Measurements from ENCODE around the gene LPP. TPM values are rescaled to one million over a fixed set of nuclear protein-coding genes. Genes with fewer than 3 reads are reported as not detected.

LPP gene
- total RNA-seq, 1 experiment from 2014 or later: 120 TPM

DNA sequence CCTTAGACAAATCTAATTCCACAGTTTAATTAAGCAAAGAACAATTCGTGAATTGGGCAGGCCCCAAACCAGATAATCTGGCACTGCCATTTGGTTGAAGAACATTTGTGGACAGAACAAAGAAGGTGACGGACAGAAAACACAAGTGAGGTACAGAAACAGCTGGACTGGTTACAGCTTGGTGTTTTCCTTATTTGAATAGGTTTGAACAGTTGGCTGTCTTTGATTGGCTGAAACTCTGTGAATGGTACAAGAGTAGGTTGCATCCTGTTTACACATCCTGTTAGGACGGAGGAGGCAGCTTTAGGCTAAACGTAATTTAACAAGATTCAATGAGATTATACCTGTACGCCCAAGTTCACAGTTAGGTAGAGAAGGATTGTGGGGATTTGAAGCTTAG lies 114.4 kb downstream of the LPP start:
- Histone ChIP-seq H3K4me3 (ENCODE audit: low read depth, low read length) (no peak overlapping the region), H3K4me1 (peaks cover 85% of the 10 kb centered on the region), H3K9me3 (no peaks in the 10 kb centered on the region), H3K27me3 (replicated peaks; ENCODE audit: control insufficient read depth, insufficient read depth, low read length) (no peaks in the 10 kb centered on the region), H3K36me3 (ENCODE audit: control insufficient read depth, insufficient read depth, low read length) (peaks cover 1% of the 10 kb centered on the region; the same call in 1 of the 2 replicates)
- Mint-ChIP-seq H3K27ac (ENCODE audit: unreplicated experiment) (no peak overlapping the region), H3K4me3 (ENCODE audit: unreplicated experiment) (peak overlapping the region; percentile 34), H3K9me3 (ENCODE audit: unreplicated experiment) (no peaks in the 10 kb centered on the region), H3K4me1 (ENCODE audit: low read depth, unreplicated experiment) (peaks cover 34% of the 10 kb centered on the region), H3K36me3 (ENCODE audit: insufficient read depth, unreplicated experiment) (peaks cover 16% of the 10 kb centered on the region), H3K27me3 (ENCODE audit: insufficient read depth, unreplicated experiment) (no peaks in the 10 kb centered on the region)
- TF ChIP-seq, protein P1, sequence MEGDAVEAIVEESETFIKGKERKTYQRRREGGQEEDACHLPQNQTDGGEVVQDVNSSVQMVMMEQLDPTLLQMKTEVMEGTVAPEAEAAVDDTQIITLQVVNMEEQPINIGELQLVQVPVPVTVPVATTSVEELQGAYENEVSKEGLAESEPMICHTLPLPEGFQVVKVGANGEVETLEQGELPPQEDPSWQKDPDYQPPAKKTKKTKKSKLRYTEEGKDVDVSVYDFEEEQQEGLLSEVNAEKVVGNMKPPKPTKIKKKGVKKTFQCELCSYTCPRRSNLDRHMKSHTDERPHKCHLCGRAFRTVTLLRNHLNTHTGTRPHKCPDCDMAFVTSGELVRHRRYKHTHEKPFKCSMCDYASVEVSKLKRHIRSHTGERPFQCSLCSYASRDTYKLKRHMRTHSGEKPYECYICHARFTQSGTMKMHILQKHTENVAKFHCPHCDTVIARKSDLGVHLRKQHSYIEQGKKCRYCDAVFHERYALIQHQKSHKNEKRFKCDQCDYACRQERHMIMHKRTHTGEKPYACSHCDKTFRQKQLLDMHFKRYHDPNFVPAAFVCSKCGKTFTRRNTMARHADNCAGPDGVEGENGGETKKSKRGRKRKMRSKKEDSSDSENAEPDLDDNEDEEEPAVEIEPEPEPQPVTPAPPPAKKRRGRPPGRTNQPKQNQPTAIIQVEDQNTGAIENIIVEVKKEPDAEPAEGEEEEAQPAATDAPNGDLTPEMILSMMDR (IDR thresholded peaks at IDR 0.05; ENCODE audit: insufficient read depth in 1 of 2, low read depth in 1 of 2, low read length in 1 of 2, severe bottlenecking in 1 of 2, unreplicated experiment in 1 of 2): no peak
- ChIA-PET POLR2A (interaction anchor here (1.1 kb wide), 1 partner anchor 115 kb away, joined by 3 read pairs; no protein-coding TSS in a partner anchor), CTCF (no interaction called here)
- no TSS peak for BruUV-seq (replicated peaks)
- DNase-seq: no peak
- intact Hi-C loops (cut with micrococcal nuclease; ENCODE audit: unreplicated experiment): no loop called here

DNA sequence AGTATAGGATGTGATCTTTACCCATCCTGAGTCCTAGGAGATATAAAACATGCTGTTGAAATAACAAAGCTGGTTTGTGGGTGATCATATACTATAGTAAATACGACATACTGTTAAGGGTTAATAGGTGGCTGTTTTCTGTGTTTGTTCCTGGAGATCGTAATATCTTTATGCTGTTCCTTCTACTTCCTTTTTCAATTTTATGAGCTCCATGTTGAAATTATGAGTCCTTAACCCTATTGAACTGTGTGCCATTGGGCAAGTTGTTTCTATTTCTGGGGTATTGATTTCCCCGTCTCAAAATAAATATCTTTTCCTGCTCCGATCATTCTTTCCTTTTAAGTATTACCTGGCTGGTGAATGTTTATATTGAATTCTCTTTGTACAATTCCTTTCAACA lies 115.1 kb downstream of the LPP start:
- ChIA-PET CTCF (no interaction called here), POLR2A (interaction anchor here (1.1 kb wide), 1 partner anchor 116 kb away, joined by 3 read pairs; no protein-coding TSS in a partner anchor)
- no peaks in the 10 kb centered on the region for H3K9me3 Mint-ChIP-seq (ENCODE audit: unreplicated experiment)
- no peak for DNase-seq
- no peaks in the 10 kb centered on the region for H3K27me3 ChIP-seq (replicated peaks; ENCODE audit: control insufficient read depth, insufficient read depth, low read length)
- H3K4me1 Mint-ChIP-seq (ENCODE audit: low read depth, unreplicated experiment): peaks cover 35% of the 10 kb centered on the region
- no peak overlapping the region for H3K4me3 ChIP-seq (ENCODE audit: low read depth, low read length)
- BruUV-seq (replicated peaks): no TSS peak
- peaks cover 82% of the 10 kb centered on the region for H3K4me1 ChIP-seq
- peaks cover 1% of the 10 kb centered on the region; the same call in 1 of the 2 replicates for H3K36me3 ChIP-seq (ENCODE audit: control insufficient read depth, insufficient read depth, low read length)
- no peak overlapping the region for H3K27ac Mint-ChIP-seq (ENCODE audit: unreplicated experiment)
- TF ChIP-seq, protein P1 (IDR thresholded peaks at IDR 0.05; ENCODE audit: insufficient read depth in 1 of 2, low read depth in 1 of 2, low read length in 1 of 2, severe bottlenecking in 1 of 2, unreplicated experiment in 1 of 2): no peak
- peaks cover 16% of the 10 kb centered on the region for H3K36me3 Mint-ChIP-seq (ENCODE audit: insufficient read depth, unreplicated experiment)
- no peak overlapping the region for H3K4me3 Mint-ChIP-seq (ENCODE audit: unreplicated experiment)
- no peaks in the 10 kb centered on the region for H3K27me3 Mint-ChIP-seq (ENCODE audit: insufficient read depth, unreplicated experiment)
- intact Hi-C loops (cut with micrococcal nuclease; ENCODE audit: unreplicated experiment): no loop called here
- no peaks in the 10 kb centered on the region for H3K9me3 ChIP-seq

DNA sequence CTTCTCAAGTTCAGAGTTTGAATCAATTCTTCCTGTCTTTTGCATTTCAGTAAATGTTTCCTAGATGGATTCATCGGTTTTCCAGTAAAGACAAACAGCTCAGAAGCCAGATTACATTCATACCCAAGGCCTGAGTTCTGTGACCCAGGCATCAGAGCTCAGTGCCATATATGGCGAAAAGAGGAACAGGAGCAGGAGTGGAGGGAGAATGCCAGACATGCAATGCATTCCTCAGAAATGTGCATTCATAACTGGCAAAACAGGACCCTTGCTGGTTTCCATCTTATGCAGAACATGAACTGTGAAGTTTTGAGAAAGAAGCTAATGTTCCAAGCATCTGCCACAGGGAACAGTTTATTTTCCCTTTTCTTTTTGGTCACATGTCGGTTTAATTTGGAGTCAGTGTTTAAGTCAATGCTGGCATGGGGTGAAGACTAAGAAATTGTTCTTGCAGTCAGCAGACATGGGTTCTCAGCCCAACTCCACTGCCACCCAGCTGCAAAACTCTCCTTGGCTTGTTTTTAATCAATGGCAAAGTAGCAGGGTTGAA lies 116.5 kb downstream of the LPP start:
- H3K27me3 Mint-ChIP-seq (ENCODE audit: insufficient read depth, unreplicated experiment): no peaks in the 10 kb centered on the region
- H3K27ac Mint-ChIP-seq (ENCODE audit: unreplicated experiment): peak overlapping the region; percentile 77
- BruUV-seq (replicated peaks): no TSS peak
- DNase-seq: peak; percentile 71 to 78
- Histone ChIP-seq H3K9me3 (no peaks in the 10 kb centered on the region), H3K36me3 (ENCODE audit: control insufficient read depth, insufficient read depth, low read length) (peaks cover 1% of the 10 kb centered on the region; the same call in 1 of the 2 replicates), H3K27me3 (replicated peaks; ENCODE audit: control insufficient read depth, insufficient read depth, low read length) (no peaks in the 10 kb centered on the region), H3K4me3 (ENCODE audit: low read depth, low read length) (no peak overlapping the region), H3K4me1 (peaks cover 75% of the 10 kb centered on the region)
- TF ChIP-seq, protein P1 (IDR thresholded peaks at IDR 0.05; ENCODE audit: insufficient read depth in 1 of 2, low read depth in 1 of 2, low read length in 1 of 2, severe bottlenecking in 1 of 2, unreplicated experiment in 1 of 2): no peak
- no peaks in the 10 kb centered on the region for H3K9me3 Mint-ChIP-seq (ENCODE audit: unreplicated experiment)
- H3K4me3 Mint-ChIP-seq (ENCODE audit: unreplicated experiment): peak overlapping the region; percentile 47
- ChIA-PET CTCF (interaction anchor here (0.6 kb wide), 2 partner anchors 71 to 109 kb away, joined by 3 read pairs; no protein-coding TSS in a partner anchor), POLR2A (interaction anchor here (0.6 to 1.2 kb wide), 5 partner anchors 41 to 525 kb away, joined by 3 to 9 read pairs (median 3); partner anchors contain the start of genes BCL6 and LPP)
- H3K36me3 Mint-ChIP-seq (ENCODE audit: insufficient read depth, unreplicated experiment): peaks cover 16% of the 10 kb centered on the region
- intact Hi-C loops (cut with micrococcal nuclease; ENCODE audit: unreplicated experiment): loop anchor here (1.0 to 2.0 kb wide), 2 partner anchors 58 to 217 kb away; no protein-coding TSS in a partner anchor
- H3K4me1 Mint-ChIP-seq (ENCODE audit: low read depth, unreplicated experiment): peaks cover 40% of the 10 kb centered on the region

Measured in Caco-2 (cell line).